NCI-H1694 (cell line): ENCODE data around the gene CTRL.

Experiments
- DNase-seq: peaks from one replicate; lab custom pipeline; 2025; lab: John Stamatoyannopoulos, UW

CTRL gene

GRCh38 chr16:67963292-67963661, 31.6 kb upstream of the CTRL start:
- DNase-seq = no peak

- no peak for DNase-seq
Measured at GRCh38 chr16:67962135-67962534, 30.5 kb upstream of the CTRL start.

- DNase-seq = no peak
Measured at GRCh38 chr16:67961551-67961957, 29.9 kb upstream of the CTRL start.

GRCh38 chr16:67959536-67960329, 28.1 kb upstream of the CTRL start:
- DNase-seq = no peak

- no peak for DNase-seq
Measured at GRCh38 chr16:67957622-67958021, 26.0 kb upstream of the CTRL start.

- no peak for DNase-seq
Measured at GRCh38 chr16:67954421-67955196, 22.9 kb upstream of the CTRL start.

GRCh38 chr16:67953641-67954375, 22.1 kb upstream of the CTRL start:
- DNase-seq = no peak

GRCh38 chr16:67951485-67951884, 19.8 kb upstream of the CTRL start:
- no peak for DNase-seq

GRCh38 chr16:67950335-67950843, 18.7 kb upstream of the CTRL start:
- DNase-seq = no peak

- no peak for DNase-seq
Measured at GRCh38 chr16:67949645-67950044, 18.0 kb upstream of the CTRL start.

GRCh38 chr16:67948015-67948414, 16.4 kb upstream of the CTRL start:
- DNase-seq = no peak

GRCh38 chr16:67946966-67947558, 15.4 kb upstream of the CTRL start:
- no peak for DNase-seq

GRCh38 chr16:67946128-67946569, 14.5 kb upstream of the CTRL start:
- DNase-seq = no peak

- DNase-seq = no peak
Measured at GRCh38 chr16:67945392-67945933, 13.8 kb upstream of the CTRL start.

GRCh38 chr16:67944690-67945391, 13.2 kb upstream of the CTRL start:
- DNase-seq = no peak

- no peak for DNase-seq
Measured at GRCh38 chr16:67943619-67944504, 12.2 kb upstream of the CTRL start, which contains the start of gene LCAT. Gene LCAT, minus strand, starts transcription at chr16:67944120. Its CDS starts 19 bp downstream, at chr16:67944101.

GRCh38 chr16:67943256-67943618, 11.6 kb upstream of the CTRL start:
- DNase-seq = no peak

GRCh38 chr16:67942510-67943255, 11.0 kb upstream of the CTRL start:
- no peak for DNase-seq

GRCh38 chr16:67942200-67942509, 10.5 kb upstream of the CTRL start:
- DNase-seq = no peak
